Stimulated activated CD4-positive, alpha-beta T cell treated with anti-CD3 and anti-CD28 coated beads, Interleukin-4, amount 100 ng/mL, for 1 hour (primary cell): Measurements from ENCODE around the gene TRIM8.
"Not testable (repeated sequence)": the region's sequence is repeated elsewhere in the genome, so short reads cannot be mapped to it uniquely, and the experiment has no call there.

Source experiments
- DNase-seq: peaks from one replicate; pipeline ENCODE4 v3.0.0-alpha.2; 2020

Gene TRIM8

DNA sequence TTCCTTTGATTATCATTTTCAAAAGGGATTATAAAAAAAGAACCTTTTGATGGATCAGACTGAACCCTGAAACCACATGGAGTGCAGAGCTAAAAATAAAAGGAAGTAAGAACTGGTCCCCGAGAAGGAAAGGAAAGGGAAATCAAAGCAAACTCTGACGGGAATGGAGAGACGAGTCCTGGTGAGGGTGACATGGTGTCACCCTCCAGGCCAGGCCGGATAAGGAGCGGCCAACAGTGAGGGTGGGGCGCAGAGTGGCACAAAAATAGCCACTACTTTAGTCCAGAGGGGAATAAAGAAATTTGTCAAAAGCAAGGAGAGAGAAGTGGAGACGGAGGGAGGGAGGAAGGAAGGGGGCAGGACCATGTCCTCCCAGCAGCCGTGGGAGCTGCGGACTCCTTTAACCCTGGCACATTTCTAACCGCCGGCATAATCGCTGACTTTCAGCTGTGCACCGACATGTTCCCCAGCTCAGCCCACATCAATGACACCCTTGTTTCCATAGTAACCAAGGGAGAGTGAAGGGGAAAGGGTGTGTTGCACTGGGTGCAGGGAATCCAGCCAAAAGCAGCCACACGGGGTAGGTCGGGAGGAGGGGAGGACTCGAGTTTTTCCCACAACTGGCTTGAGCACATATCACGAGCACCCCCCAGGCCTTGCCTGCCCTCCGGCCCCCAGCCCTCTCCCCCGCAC is 29.7 kb downstream of the TRIM8 start:
- DNase-seq, result peak; percentile 47

DNA sequence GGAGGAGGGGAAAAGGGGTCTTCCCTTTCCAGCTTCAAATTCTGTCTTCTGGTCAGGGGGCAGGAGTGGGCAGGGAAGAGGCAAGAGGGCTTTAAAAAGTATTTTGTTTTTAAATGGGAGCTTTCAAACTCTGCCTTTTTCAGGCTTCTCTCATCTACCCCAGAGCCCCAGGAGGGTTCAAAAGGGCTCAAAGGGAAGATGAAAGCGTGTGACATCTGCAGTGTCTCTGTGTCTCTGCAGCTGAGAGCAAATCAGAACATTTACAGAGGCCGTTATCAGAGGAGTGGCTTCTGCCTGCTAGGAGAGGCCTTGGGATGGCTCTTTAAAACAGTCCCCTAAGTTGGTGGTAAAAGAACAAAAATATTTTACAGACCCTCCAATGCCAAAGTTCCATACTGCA is 30.3 kb downstream of the TRIM8 start:
- no peak for DNase-seq

GRCh38 chr10:102675011-102675665 is 30.9 kb downstream of the TRIM8 start:
- DNase-seq, result no peak

- no peak for DNase-seq
Observed at GRCh38 chr10:102675666-102676533, 31.6 kb downstream of the TRIM8 start.

DNA sequence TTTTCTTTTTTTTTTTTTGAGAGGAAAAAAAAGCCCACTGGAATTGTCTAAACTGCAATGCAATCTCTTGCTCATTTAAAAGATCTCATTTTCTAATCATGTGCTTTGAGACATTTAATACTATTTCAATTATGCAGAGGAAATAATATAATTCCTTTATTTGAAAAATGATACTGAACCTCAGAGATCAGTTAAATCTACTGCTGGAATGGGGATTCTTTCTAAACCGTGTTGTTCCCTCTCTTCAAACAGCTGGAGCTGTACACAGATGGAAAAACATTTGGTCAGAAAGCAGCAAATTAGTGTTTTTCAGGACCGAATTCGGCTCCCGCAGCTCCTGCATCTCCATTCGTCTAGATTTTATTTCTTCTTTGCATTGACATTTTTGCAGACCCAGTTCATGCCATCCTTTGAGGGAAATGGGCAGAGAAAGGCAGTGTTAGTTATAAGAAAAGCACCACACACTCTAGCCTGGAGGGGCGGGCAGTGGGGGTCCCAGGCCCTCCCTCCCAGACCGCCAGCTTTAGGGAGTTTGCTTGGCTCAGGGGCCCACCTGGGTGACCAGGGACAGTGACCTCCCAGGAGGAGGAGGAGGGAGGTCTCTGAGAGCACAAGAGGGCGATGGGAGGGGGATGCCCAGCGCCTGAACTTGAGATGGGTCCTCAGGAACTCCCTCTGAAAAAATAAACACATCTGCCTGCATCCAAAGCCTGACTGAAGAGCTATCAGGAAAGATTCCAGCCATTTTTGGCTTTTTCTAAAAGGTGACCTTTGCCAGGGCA is 32.4 kb downstream of the TRIM8 start:
- DNase-seq, result no peak

- DNase-seq, result no peak
Observed at GRCh38 chr10:102677331-102678067, 33.2 kb downstream of the TRIM8 start.

- DNase-seq, result no peak
Observed at GRCh38 chr10:102678068-102678400, 33.8 kb downstream of the TRIM8 start.

DNA sequence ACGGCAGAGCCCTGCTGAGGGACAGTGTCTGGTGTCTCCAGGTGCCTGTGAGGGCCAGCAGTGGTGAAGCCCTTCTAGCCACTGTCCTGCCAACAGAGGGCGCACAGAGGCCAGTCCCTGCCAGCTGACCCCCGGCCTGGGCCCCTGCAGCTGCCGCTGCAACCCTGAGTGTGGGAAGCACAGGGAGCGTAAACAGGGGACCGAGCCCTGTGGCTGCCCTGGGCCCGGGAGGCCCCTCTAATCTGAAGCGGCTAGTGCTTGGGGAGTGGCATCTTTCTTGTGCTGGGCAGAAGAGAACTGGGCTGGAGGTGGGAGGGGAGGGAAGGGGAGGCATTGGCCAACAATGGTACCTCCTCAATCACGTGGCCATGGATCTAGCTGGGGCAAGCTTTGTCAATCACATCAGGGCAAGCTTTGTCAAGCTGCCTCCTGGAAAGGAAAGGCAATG is 34.6 kb downstream of the TRIM8 start:
- no peak for DNase-seq

DNA sequence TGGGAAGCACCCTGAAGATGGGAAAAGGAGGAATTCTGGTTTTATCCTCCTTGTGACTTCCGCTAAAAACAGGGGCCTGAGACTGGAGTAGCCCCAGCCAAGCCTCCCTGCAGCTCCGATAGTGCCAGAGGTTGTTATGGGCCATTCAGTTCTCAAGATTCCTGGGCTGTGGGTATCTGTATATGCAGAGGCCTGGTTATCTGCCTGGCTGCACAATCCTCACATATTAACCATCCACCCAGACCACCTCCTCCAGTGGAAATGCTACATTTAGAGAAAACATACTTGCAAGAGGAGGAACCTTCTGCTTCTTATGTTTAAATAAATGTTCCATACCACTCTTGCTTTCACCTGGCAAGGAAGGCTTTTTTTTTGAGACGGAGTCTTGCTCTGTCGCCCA is 35.3 kb downstream of the TRIM8 start:
- DNase-seq, result no peak

- no peak for DNase-seq
Observed at GRCh38 chr10:102681696-102682095, 37.4 kb downstream of the TRIM8 start.

DNA sequence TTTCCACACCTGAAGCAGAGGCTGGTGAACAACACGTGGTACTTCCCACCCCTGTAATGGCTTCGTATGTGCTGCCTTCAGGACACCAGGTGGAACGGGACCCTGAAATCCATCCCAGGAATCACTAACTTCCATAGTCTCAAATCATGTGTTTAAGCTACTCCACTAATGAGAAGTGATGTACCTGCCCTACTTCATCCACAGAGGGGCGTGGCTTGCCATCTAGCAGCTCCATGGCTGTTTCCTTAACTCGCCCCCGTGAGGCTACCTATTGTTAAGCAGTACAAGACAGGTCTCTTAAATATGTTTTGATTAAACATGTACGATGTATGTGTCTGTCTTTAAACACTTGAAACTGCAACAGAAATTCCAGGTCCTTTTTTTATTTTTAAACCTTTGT is 38.1 kb downstream of the TRIM8 start:
- DNase-seq, result no peak

GRCh38 chr10:102682981-102683380 is 38.7 kb downstream of the TRIM8 start:
- no peak for DNase-seq

GRCh38 chr10:102683736-102684135 is 39.5 kb downstream of the TRIM8 start:
- DNase-seq, result no peak

GRCh38 chr10:102691285-102692066 is 47.2 kb downstream of the TRIM8 start:
- no peak for DNase-seq

GRCh38 chr10:102695401-102695800 is 51.1 kb downstream of the TRIM8 start:
- DNase-seq, result not testable (repeated sequence)

GRCh38 chr10:102696736-102697135 is 52.5 kb downstream of the TRIM8 start:
- DNase-seq, result no peak

DNA sequence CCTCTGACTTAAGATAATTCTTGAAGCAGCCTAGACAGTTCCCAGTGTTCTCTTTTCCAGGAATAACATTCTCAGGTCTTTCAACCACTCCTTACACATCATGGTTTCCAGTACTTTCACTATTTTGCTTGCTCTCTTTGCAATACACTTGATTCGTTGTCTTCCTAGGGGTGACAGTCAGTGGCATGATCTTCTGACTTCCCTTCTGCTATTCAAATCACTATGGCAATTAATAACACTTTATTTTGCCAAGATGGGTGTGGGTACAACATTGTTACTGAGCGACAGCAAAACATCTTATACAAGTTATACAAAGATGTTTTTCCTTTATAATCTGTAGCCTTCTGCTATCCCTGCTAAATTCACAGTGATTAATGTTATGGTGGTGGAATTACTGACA is 54.6 kb downstream of the TRIM8 start:
- no peak for DNase-seq

GRCh38 chr10:102701272-102701671 is 57.0 kb downstream of the TRIM8 start:
- no peak for DNase-seq

DNA sequence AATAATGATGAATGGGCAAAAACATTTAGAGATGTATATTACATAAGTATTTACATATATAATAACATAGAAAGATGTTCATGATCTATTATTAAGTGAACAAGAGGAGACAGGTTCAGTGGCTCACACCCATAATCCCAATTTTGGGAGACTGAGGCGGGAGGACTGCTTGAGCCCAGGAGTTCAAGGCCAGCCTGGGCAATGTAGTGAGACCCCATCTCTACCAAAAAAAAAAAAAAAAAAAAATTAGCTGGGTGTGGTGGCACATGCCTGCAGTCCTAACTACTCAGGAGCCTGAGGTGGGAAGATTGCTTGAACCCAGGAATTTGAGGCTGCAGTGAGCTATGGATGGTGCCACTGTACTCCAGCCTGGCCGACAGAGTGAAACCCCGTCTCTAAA is 57.5 kb downstream of the TRIM8 start:
- DNase-seq, result no peak

DNA sequence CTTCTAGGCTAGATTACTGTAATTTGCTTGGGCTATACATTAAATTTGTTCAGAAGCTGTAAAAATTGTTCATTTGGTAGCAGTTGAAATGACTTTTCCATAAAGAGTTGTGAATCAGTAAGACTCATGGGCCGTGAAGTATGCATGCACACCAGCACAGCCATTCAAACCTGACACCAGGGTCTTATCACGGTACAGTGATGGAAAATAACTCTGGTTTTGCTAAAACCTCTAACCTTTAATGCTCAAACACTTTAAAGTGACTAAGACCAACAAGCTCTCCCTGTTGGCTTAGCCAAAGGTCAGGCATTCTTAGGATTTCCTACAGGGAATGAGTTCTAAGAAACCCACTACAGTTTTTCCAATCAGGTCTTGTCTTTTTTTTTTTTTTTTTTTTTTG is 58.5 kb downstream of the TRIM8 start:
- DNase-seq, result no peak

GRCh38 chr10:102704915-102705314 is 60.6 kb downstream of the TRIM8 start:
- DNase-seq, result no peak

- DNase-seq, result no peak
Observed at GRCh38 chr10:102705531-102705930, 61.3 kb downstream of the TRIM8 start.
